CD14-positive monocyte (primary cell): Measurements from ENCODE around the gene LRRC28. TPM values are rescaled to one million over a fixed set of nuclear protein-coding genes. Genes with fewer than 3 reads are reported as not detected.

Experiments
- DNase-seq, 3 donors: peaks; one replicate each; pipeline ENCODE4 v3.0.0-alpha.2; 2011 to 2022
- H2AFZ ChIP-seq: 2 replicates; pipeline ENCODE4 v1.6.0; 2012; ENCODE audit warnings: mild to moderate bottlenecking, low read depth, low read length, inconsistent platforms; ENCODE audit not compliant: insufficient read depth, poor library complexity, severe bottlenecking
- H3K27ac ChIP-seq, 2 donors: 1 replicate in 1 of 2; 2 replicates in 1 of 2; pipeline ENCODE4 v1.5.1; 2012 to 2013; ENCODE audit warnings: low read length in 2 of 2, control low read depth in 1 of 2, inconsistent platforms in 1 of 2, low read depth in 1 of 2, mild to moderate bottlenecking in 1 of 2
- H3K27me3 ChIP-seq, 2 donors: one replicate each; pipeline versions ENCODE4 v1.6.0 to v1.6.1; 2011 to 2013; ENCODE audit warnings: low read length in 2 of 2; ENCODE audit not compliant: control insufficient read depth in 2 of 2, insufficient read depth in 2 of 2
- H3K36me3 ChIP-seq, 2 donors: replicated peaks in 1 of 2; 1 replicate in 1 of 2; 2 replicates in 1 of 2; pipeline versions ENCODE4 v1.5.1 to v1.6.1; 2012 to 2013; ENCODE audit warnings: low read length in 2 of 2, control low read depth in 1 of 2, inconsistent platforms in 1 of 2, mild to moderate bottlenecking in 1 of 2; ENCODE audit not compliant: insufficient read depth in 2 of 2, control insufficient read depth in 1 of 2
- H3K4me1 ChIP-seq, 2 donors: 1 replicate in 1 of 2; 2 replicates in 1 of 2; pipeline versions ENCODE4 v1.5.1 to v1.6.1; 2012 to 2013; ENCODE audit warnings: low read length in 2 of 2, control low read depth in 1 of 2, inconsistent platforms in 1 of 2, mild to moderate bottlenecking in 1 of 2, moderate library complexity in 1 of 2; ENCODE audit not compliant: insufficient read depth in 2 of 2, control insufficient read depth in 1 of 2
- H3K4me2 ChIP-seq: replicated peaks from 2 replicates; pipeline ENCODE3; 2012; ENCODE audit warnings: low read length, moderate library complexity, mild to moderate bottlenecking; ENCODE audit not compliant: poor library complexity, severe bottlenecking; ENCODE audit errors: extremely low read depth
- H3K4me3 ChIP-seq, 3 experiments: fragments of 200-600 bp in 1 of 3; sonication (generic) in 1 of 3; replicated peaks in 1 of 3; 1 replicate in 2 of 3; 2 replicates in 1 of 3; pipeline ENCODE4 v1.5.1; 2011 to 2013; ENCODE audit warnings: low read length in 3 of 3, mild to moderate bottlenecking in 3 of 3, control low read depth in 2 of 3, low read depth in 2 of 3, inconsistent platforms in 1 of 3, moderate library complexity in 1 of 3
- H3K79me2 ChIP-seq: 2 replicates; pipeline ENCODE4 v1.6.0; 2012; ENCODE audit warnings: mild to moderate bottlenecking, control low read depth, inconsistent platforms, low read length, moderate library complexity; ENCODE audit not compliant: insufficient read depth
- H3K9ac ChIP-seq: 2 replicates; pipeline ENCODE4 v1.6.0; 2017; ENCODE audit warnings: low read length, mild to moderate bottlenecking; ENCODE audit not compliant: insufficient read depth, poor library complexity, severe bottlenecking
- H3K9me3 ChIP-seq, 2 donors: replicated peaks in 1 of 2; 1 replicate in 1 of 2; 2 replicates in 1 of 2; pipeline versions ENCODE4 v1.5.1 to v1.6.1; 2012 to 2013; ENCODE audit warnings: low read length in 2 of 2, control low read depth in 1 of 2; ENCODE audit not compliant: control insufficient read depth in 1 of 2, insufficient read depth in 1 of 2
- H4K20me1 ChIP-seq: 2 replicates; pipeline ENCODE4 v1.6.0; 2012; ENCODE audit warnings: mild to moderate bottlenecking, low read length, control low read depth, moderate library complexity; ENCODE audit not compliant: insufficient read depth
- H3K27ac Mint-ChIP-seq, 7 donors: one replicate each; pipeline ENCODE4 v1.8.0; 2020; ENCODE audit warnings: mild to moderate bottlenecking in 7 of 7, mixed read lengths in 7 of 7, moderate library complexity in 6 of 7, inconsistent platforms in 2 of 7
- H3K27me3 Mint-ChIP-seq, 3 donors: one replicate each; pipeline ENCODE4 v1.8.0; 2021 to 2022; ENCODE audit warnings: low read depth in 3 of 3, mild to moderate bottlenecking in 3 of 3, mixed read lengths in 3 of 3, moderate library complexity in 3 of 3, inconsistent platforms in 1 of 3
- H3K36me3 Mint-ChIP-seq, 2 donors: one replicate each; pipeline ENCODE4 v1.8.0; 2020; ENCODE audit warnings: mixed read lengths in 2 of 2, inconsistent platforms in 1 of 2, mild to moderate bottlenecking in 1 of 2
- H3K4me1 Mint-ChIP-seq: one replicate; pipeline ENCODE4 v1.8.0; 2020; ENCODE audit warnings: mild to moderate bottlenecking, mixed read lengths
- H3K4me3 Mint-ChIP-seq, 2 donors: one replicate each; pipeline ENCODE4 v1.8.0; 2020; ENCODE audit warnings: mild to moderate bottlenecking in 2 of 2, mixed read lengths in 2 of 2, moderate library complexity in 1 of 2
- H3K9me3 Mint-ChIP-seq, 7 donors: one replicate each; pipeline ENCODE4 v1.8.0; 2020 to 2022; ENCODE audit warnings: mixed read lengths in 7 of 7, mild to moderate bottlenecking in 6 of 7, moderate library complexity in 6 of 7, inconsistent platforms in 2 of 7
- CTCF ChIP-seq: fragments of 200-600 bp; IDR thresholded peaks from one replicate; pipeline ENCODE4 v1.8.0; 2022; ENCODE audit warnings: antibody characterized with exemption, mild to moderate bottlenecking
- WGBS: methylation state at CpG from one replicate; pipeline ENCODE4 v1.1.5; 2013; ENCODE audit warnings: missing lambda C conversion rate; ENCODE audit not compliant: insufficient coverage; 5-methylcytosine and 5-hydroxymethylcytosine counted together
- intact Hi-C, 2 donors: fragments of 100-400 bp; cut with micrococcal nuclease; formaldehyde crosslinking; loops; one replicate each; pipeline versions ENCODE4 v1.15.0 to v1.15.1; 2023
- polyA plus RNA-seq, 3 donors: library from polyadenylated mRNA; depleted of rRNA in 1 of 3; unstranded in 2 of 3; stranded (reverse) in 1 of 3; fragments of 300-500 nt in 2 of 3; fragments of >200 nt in 1 of 3; fragmentation: Illumina TruSeq in 2 of 3; gene quantifications; 1 replicate in 2 of 3; 2 replicates in 1 of 3; pipeline ENCODE4 v1.2.3, GENCODE V29; 2012 to 2021

The LRRC28 gene
- polyA plus RNA-seq, 3 donors, result 18.6 to 25.3 (median 19.8) TPM

GRCh38 chr15:99267957-99268356 lies 16.7 kb downstream of the LRRC28 start:
- no peaks in the 10 kb centered on the region for H3K36me3 Mint-ChIP-seq
- Histone ChIP-seq H3K4me1 (no peaks in the 10 kb centered on the region), H3K27me3 (no peaks in the 10 kb centered on the region), H3K4me3 (no peak overlapping the region), H3K79me2 (no peaks in the 10 kb centered on the region), H3K4me2 (no peak overlapping the region), H3K9me3 (no peaks in the 10 kb centered on the region), H3K36me3 (no peaks in the 10 kb centered on the region), H2AFZ (no peak overlapping the region), H3K27ac (no peak overlapping the region), H4K20me1 (no peaks in the 10 kb centered on the region), H3K9ac (no peak overlapping the region)
- no peak for TF ChIP-seq CTCF
- no peak overlapping the region for H3K27ac Mint-ChIP-seq
- DNase-seq, result no peak
- H3K4me3 Mint-ChIP-seq, result no peak overlapping the region
- no CpG with 5 or more reads among the region's 3 CpGs for WGBS
- H3K27me3 Mint-ChIP-seq, result peaks cover 0 to 1% (median 0%) of the 10 kb centered on the region in 3 donors
- intact Hi-C loops, result no loop called here
- no peaks in the 10 kb centered on the region for H3K9me3 Mint-ChIP-seq
- H3K4me1 Mint-ChIP-seq, result peaks cover 7% of the 10 kb centered on the region

GRCh38 chr15:99268431-99268830 lies 17.1 kb downstream of the LRRC28 start:
- Histone ChIP-seq H3K79me2 (no peaks in the 10 kb centered on the region), H3K4me2 (no peak overlapping the region), H3K4me1 (no peaks in the 10 kb centered on the region), H3K9ac (no peak overlapping the region), H3K27me3 (no peaks in the 10 kb centered on the region), H3K9me3 (no peaks in the 10 kb centered on the region), H3K36me3 (no peaks in the 10 kb centered on the region), H3K27ac (no peak overlapping the region), H3K4me3 (no peak overlapping the region), H2AFZ (no peak overlapping the region), H4K20me1 (no peaks in the 10 kb centered on the region)
- Mint-ChIP-seq H3K4me1 (peaks cover 7% of the 10 kb centered on the region), H3K36me3 (no peaks in the 10 kb centered on the region), H3K27me3 (peaks cover 0 to 1% (median 0%) of the 10 kb centered on the region in 3 donors), H3K4me3 (no peak overlapping the region), H3K27ac (no peak overlapping the region), H3K9me3 (no peaks in the 10 kb centered on the region)
- DNase-seq, result no peak
- intact Hi-C loops, result no loop called here
- 100% methylated on average over 3 of the region's 5 CpGs for WGBS
- TF ChIP-seq CTCF, result no peak
